ENCODE results near the gene LPP.

GRCh38 chr3:188335656-188336055 lies 181.7 kb downstream of the LPP start:
- TF ChIP-seq SIN3A (IDR thresholded peaks at IDR 0.05; ENCODE audit: borderline replicate concordance in 2 of 2, control insufficient read depth in 1 of 2, low read depth in 2 of 2, low read length in 2 of 2) (no peak), ZNF124 (CRISPR knock-in tag; IDR thresholded peaks at IDR 0.05) (no peak), E2F4 (CRISPR knock-in tag; IDR thresholded peaks at IDR 0.05; ENCODE audit: low read depth) (no peak), YBX1 (IDR thresholded peaks at IDR 0.05) (no peak), MTA3 (IDR thresholded peaks at IDR 0.05; ENCODE audit: borderline replicate concordance) (no peak), POLR2A (conservative IDR thresholded peaks at IDR 0.05) (no peak), CTCF (IDR thresholded peaks at IDR 0.05 in 2 of 3, conservative IDR thresholded peaks at IDR 0.05 in 1 of 3; ENCODE audit: insufficient read depth in 2 of 3, low read depth in 1 of 3, low read length in 3 of 3) (no peak), TAF1 (IDR thresholded peaks at IDR 0.05; ENCODE audit: control insufficient read depth, extremely low read depth, insufficient read depth, low read length, severe bottlenecking) (no peak), CREB1 (IDR thresholded peaks at IDR 0.05) (no peak), CREB1 (CRISPR knock-in tag; IDR thresholded peaks at IDR 0.05) (no peak), DPF2 (IDR thresholded peaks at IDR 0.05) (no peak), HDGF (IDR thresholded peaks at IDR 0.05) (no peak), CHD1 (IDR thresholded peaks at IDR 0.05; ENCODE audit: low read length) (no peak), RBM17 (IDR thresholded peaks at IDR 0.05; ENCODE audit: borderline replicate concordance, low read depth, low read length) (no peak), HNRNPH1 (optimal IDR thresholded peaks at IDR 0.05; ENCODE audit: low read depth, low read length) (no peak)

Data from K562 (cell line).